KOPT-K1 (cell line): ENCODE measurements around the gene LCE1D.

Source experiments
- H3K27ac ChIP-seq: fragments of 200-600 bp; sonication (generic); 2 replicates; pipeline ENCODE4 v1.5.1; 2016; ENCODE audit warnings: antibody characterized with exemption, mild to moderate bottlenecking, low read depth, low read length; ENCODE audit not compliant: poor library complexity, severe bottlenecking
- H3K36me3 ChIP-seq: fragments of 200-600 bp; sonication (generic); 2 replicates; pipeline ENCODE4 v1.5.1; 2017; ENCODE audit warnings: antibody characterized with exemption, mild to moderate bottlenecking, low read length, moderate library complexity; ENCODE audit not compliant: insufficient read depth
- H3K9me3 ChIP-seq: fragments of 200-600 bp; sonication (generic); 2 replicates; pipeline ENCODE4 v1.5.1; 2017; ENCODE audit warnings: antibody characterized with exemption, low read length, mild to moderate bottlenecking; ENCODE audit not compliant: insufficient read depth, poor library complexity, severe bottlenecking

The LCE1D gene

GRCh38 chr1:152777510-152778137 is 18.9 kb upstream of the LCE1D start:
- no peaks in the 10 kb centered on the region for H3K9me3 ChIP-seq
- H3K36me3 ChIP-seq, result no peaks in the 10 kb centered on the region
- H3K27ac ChIP-seq, result no peak overlapping the region

DNA sequence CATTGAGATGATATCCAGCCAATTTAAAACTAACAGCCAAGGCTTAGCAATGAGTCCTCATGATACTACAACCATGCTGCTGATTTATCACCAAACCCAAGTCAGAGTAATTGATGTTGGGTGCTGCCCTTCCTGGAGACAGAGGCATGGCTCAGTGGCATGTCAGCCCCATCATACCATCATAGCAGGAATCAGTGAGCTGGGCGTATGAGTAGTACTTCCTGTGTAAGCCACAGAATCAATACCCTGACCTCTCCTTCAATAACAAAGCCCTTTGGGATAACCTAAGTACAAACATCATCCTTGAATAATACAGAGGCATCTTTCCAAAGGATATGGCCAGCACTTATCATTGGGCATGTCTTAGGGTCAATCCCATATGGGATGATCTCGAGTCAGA is 13.4 kb upstream of the LCE1D start:
- H3K9me3 ChIP-seq, result no peaks in the 10 kb centered on the region
- H3K27ac ChIP-seq, result no peak overlapping the region
- H3K36me3 ChIP-seq, result no peaks in the 10 kb centered on the region

DNA sequence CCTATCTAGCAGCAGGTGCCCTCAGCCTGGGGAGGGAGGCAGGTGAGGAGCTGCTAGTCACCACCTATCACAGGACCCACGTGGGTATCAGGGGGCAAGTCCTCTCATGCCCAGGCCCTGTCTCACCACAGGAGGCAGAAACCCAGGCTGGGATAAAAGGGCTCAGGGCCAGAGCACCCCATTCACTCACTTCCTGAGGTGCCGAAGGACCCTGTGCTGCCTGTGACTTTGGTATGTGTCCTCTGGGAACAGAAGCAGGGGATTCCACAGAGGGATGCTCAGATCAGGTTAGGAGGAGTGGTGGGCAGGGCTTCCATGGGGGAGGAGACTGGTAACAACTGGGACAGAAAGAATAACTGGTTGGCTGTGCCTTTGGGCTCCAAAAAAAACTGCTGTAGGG is 10.4 kb upstream of the LCE1D start, which contains the start of gene LCE1E:
LCE1E (plus strand) TSS at position 181 of the 400 bp plus-strand sequence. CDS start 1,043 bp downstream, outside the sequence.
- H3K36me3 ChIP-seq, result no peaks in the 10 kb centered on the region
- no peak within 1 kb of the TSS for H3K27ac ChIP-seq
- H3K9me3 ChIP-seq, result no peaks in the 10 kb centered on the region

DNA sequence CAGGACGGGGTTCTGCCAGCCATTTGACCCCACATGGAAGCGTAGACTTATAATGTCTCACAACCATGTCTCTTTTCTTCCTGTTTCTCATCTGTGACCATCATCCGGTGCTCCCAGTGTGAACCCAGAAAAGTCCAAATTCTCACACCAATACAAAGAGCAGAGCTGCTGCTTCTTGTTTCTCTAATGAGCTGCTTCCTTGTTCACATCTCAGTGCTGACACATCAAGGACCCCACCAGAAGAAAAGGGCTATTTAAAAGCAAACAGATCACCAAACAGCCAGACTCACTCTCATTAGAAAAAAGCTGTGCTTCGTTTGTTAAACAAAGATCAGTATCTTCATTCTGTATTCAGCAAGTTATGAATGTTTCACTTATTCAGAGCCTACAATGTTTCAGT is 835 bp upstream of the LCE1D start:
- Histone ChIP-seq H3K9me3 (no peaks in the 10 kb centered on the region), H3K36me3 (no peaks in the 10 kb centered on the region), H3K27ac (no peak overlapping the region)

DNA sequence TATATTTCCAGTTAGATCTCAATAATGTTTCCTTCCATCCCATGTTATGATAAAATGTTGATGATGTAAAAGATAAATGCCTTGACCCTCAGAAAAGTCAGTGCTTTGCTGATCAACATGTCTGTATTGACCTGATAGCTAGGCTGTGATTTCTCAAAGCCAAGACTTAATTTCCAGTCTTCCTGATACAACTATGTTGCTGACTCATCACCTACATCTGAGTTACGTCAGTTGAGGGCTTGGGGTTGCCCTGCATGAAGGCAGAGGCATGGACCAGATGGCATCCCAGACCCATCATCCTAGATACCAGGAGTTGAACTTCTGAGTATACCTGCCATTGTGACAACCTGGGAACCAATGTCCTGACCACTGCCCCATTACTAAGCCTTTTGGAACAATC is 4.8 kb downstream of the LCE1D start:
- H3K9me3 ChIP-seq, result no peaks in the 10 kb centered on the region
- no peak overlapping the region for H3K27ac ChIP-seq
- no peaks in the 10 kb centered on the region for H3K36me3 ChIP-seq

- H3K27ac ChIP-seq, result no peak within 1 kb of the TSS
- no peaks in the 10 kb centered on the region for H3K36me3 ChIP-seq
- H3K9me3 ChIP-seq, result no peaks in the 10 kb centered on the region
Observed at GRCh38 chr1:152806576-152806975, 10.1 kb downstream of the LCE1D start, which contains the start of gene LCE1C. LCE1C (minus strand) TSS chr1:152806651; CDS start chr1:152805478, 1,173 bp downstream.

GRCh38 chr1:152811050-152811449 is 14.5 kb downstream of the LCE1D start:
- no peaks in the 10 kb centered on the region for H3K36me3 ChIP-seq
- H3K27ac ChIP-seq, result no peak overlapping the region
- H3K9me3 ChIP-seq, result no peaks in the 10 kb centered on the region

DNA sequence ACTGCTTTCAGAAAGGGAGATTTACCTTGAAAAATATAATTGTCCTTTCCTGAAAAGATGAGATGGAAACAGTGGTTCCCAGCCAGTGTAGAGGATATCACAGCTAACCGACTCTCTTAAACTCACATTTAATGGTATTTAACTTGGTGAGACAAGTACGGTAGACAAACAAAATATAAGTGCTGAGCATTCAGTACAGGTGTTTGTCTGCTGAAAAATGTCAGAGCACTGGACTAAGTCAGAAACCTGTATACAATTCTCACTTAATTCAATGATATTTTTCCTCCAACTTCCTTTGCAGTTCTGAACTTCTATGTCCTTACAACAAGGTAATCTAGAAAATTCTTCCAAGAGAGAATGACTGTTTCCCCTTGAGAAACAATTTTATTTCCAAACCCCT is 15.2 kb downstream of the LCE1D start, which contains the start of gene LCE1B:
LCE1B (plus strand) TSS at position 301 of the 400 bp plus-strand sequence. CDS start 476 bp downstream, outside the sequence.
- H3K9me3 ChIP-seq, result no peaks in the 10 kb centered on the region
- H3K36me3 ChIP-seq, result no peaks in the 10 kb centered on the region
- no peak within 1 kb of the TSS for H3K27ac ChIP-seq

- H3K27ac ChIP-seq, result no peak overlapping the region
- H3K36me3 ChIP-seq, result no peaks in the 10 kb centered on the region
- no peaks in the 10 kb centered on the region for H3K9me3 ChIP-seq
Observed at GRCh38 chr1:152817309-152817708, 20.8 kb downstream of the LCE1D start.

GRCh38 chr1:152823294-152823693 is 26.8 kb downstream of the LCE1D start:
- no peaks in the 10 kb centered on the region for H3K36me3 ChIP-seq
- H3K9me3 ChIP-seq, result no peaks in the 10 kb centered on the region

DNA sequence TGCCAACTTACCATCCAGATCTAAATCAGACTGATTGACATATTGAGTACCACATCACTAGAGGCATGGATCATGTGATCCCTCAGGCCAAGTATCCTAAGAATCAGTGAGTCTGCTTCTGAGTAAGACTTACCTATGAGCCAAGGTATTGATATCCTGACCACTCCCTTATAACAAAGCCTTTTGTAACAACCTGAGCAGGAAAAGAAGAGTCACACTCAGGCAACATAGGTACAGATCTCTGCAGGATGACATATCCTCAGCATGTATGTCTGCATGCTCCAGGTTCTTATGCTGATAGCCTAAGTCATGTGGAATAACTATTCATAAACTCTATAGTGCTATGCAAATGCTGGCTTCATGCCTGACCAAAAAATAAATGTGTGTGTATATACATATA is 28.4 kb downstream of the LCE1D start:
- Histone ChIP-seq H3K36me3 (no peaks in the 10 kb centered on the region), H3K27ac (no peak overlapping the region), H3K9me3 (no peaks in the 10 kb centered on the region)

More at GRCh38 chr1:152823294-152823693, 26.8 kb downstream of the LCE1D start:
- no peak overlapping the region for H3K27ac ChIP-seq

DNA sequence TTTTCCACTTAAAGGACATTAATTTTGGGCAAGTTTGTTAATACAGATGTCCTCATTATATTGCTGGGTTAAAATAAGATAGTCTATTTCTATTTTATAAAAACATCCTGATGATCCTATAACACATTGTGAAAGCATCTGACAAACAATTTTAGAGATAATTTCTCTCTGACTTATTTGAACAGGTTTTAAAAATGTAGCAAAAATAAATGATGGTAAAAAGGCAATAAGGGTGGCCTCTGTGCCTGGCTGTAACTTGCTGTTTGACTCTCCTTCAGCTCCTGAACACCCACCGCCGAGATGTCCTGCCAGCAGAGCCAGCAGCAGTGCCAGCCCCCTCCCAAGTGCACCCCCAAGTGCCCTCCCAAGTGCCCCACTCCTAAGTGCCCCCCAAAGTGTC is 30.7 kb downstream of the LCE1D start, which contains the start of gene LCE1A:
LCE1A (plus strand) TSS at position 301 of the 400 bp plus-strand sequence; CDS start at position 301, 0 bp downstream.
- Histone ChIP-seq H3K9me3 (no peaks in the 10 kb centered on the region), H3K36me3 (no peaks in the 10 kb centered on the region), H3K27ac (no peak within 1 kb of the TSS)

GRCh38 chr1:152836870-152837269 is 40.3 kb downstream of the LCE1D start:
- Histone ChIP-seq H3K9me3 (no peaks in the 10 kb centered on the region), H3K36me3 (no peaks in the 10 kb centered on the region), H3K27ac (no peak overlapping the region)

DNA sequence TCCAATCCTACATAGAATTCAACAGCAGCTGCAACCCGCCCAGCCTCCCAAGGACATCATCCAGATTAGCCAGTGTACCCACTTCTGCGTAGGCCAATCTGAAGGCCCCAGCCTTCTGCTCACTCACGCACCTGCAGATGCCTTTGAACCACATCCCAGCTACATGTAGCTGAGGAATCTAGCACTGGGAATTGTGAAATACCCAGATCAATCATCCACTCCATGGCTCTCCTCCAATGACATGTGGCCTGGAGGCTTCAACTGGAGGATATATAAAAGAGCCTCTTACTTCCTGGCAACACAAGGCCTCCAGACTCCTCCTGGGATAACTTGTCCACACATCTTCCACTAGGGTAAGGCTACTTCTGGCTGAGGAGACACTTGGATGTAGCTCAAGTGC is 46.0 kb downstream of the LCE1D start, which contains the start of gene LCE6A:
LCE6A (plus strand) TSS at position 301 of the 400 bp plus-strand sequence. CDS start 665 bp downstream, outside the sequence.
- Histone ChIP-seq H3K36me3 (no peaks in the 10 kb centered on the region), H3K27ac (no peak within 1 kb of the TSS), H3K9me3 (no peaks in the 10 kb centered on the region)
